B cell (primary cell): ENCODE results near the gene LAMTOR5. TPM values are rescaled to one million over a fixed set of nuclear protein-coding genes. Genes with fewer than 3 reads are reported as not detected.

ENCODE experiments used
- ATAC-seq: fragments of 200-7000 bp; cut with Tn5 transposase; one replicate; pipeline ENCODE4 v1.10.0; 2021; ENCODE audit warnings: low read depth, mild to moderate bottlenecking, moderate number of reproducible peaks, moderate library complexity
- CTCF ChIA-PET: fragments of 350-600 bp; sonication (Branson Sonifier 250); formaldehyde crosslinking; loops from one replicate; lab custom pipeline; 2021; ENCODE audit warnings: antibody characterized with exemption, inconsistent platforms; lab: Charles Lee
- POLR2A ChIA-PET: fragments of 350-600 bp; sonication (Branson Sonifier 250); formaldehyde crosslinking; loops from one replicate; lab custom pipeline; 2021; ENCODE audit warnings: antibody characterized with exemption; lab: Charles Lee
- DNase-seq: peaks from one replicate; pipeline ENCODE4 v3.0.0; 2013
- H2AFZ ChIP-seq: 2 replicates; pipeline ENCODE4 v1.6.1; 2012; ENCODE audit warnings: mild to moderate bottlenecking, low read depth, low read length; ENCODE audit not compliant: insufficient read depth, poor library complexity, severe bottlenecking
- H3K27ac ChIP-seq, 2 donors: 1 replicate in 1 of 2; 2 replicates in 1 of 2; pipeline ENCODE4 v1.5.1; 2012 to 2013; ENCODE audit warnings: low read length in 2 of 2, mild to moderate bottlenecking in 2 of 2, moderate library complexity in 1 of 2
- H3K27me3 ChIP-seq, 4 experiments: fragments of 200-600 bp in 1 of 4; sonication (generic) in 1 of 4; replicated peaks in 1 of 4; 1 replicate in 2 of 4; 2 replicates in 2 of 4; pipeline versions ENCODE4 v1.6.1 to v1.7.0; 2013 to 2016; ENCODE audit warnings: low read length in 3 of 4, mild to moderate bottlenecking in 2 of 4, mixed read lengths in 1 of 4, moderate library complexity in 1 of 4; ENCODE audit not compliant: insufficient read depth in 4 of 4, control insufficient read depth in 3 of 4; ENCODE audit errors: control extremely low read depth in 1 of 4
- H3K36me3 ChIP-seq, 2 experiments: replicated peaks in 1 of 2; 1 replicate in 1 of 2; 2 replicates in 1 of 2; pipeline versions ENCODE4 v1.6.1 to v1.7.1; 2013; ENCODE audit warnings: low read length in 1 of 2; ENCODE audit not compliant: insufficient read depth in 2 of 2, control insufficient read depth in 1 of 2; ENCODE audit errors: control extremely low read depth in 1 of 2, extremely low read depth in 1 of 2
- H3K4me1 ChIP-seq, 2 donors: fragments of 200-600 bp in 1 of 2; sonication (generic) in 1 of 2; 1 replicate in 1 of 2; 2 replicates in 1 of 2; pipeline versions ENCODE4 v1.5.1 to v1.6.1; 2013 to 2017; ENCODE audit warnings: low read length in 2 of 2; ENCODE audit not compliant: control insufficient read depth in 2 of 2, insufficient read depth in 2 of 2
- H3K4me2 ChIP-seq: replicated peaks from 2 replicates; pipeline ENCODE3; 2012; ENCODE audit warnings: mild to moderate bottlenecking, low read depth, low read length; ENCODE audit not compliant: poor library complexity, severe bottlenecking
- H3K4me3 ChIP-seq, 5 experiments: fragments of 200-600 bp in 1 of 5; sonication (generic) in 1 of 5; 1 replicate in 3 of 5; 2 replicates in 2 of 5; pipeline versions ENCODE4 v1.5.1 to v1.7.0; 2011 to 2016; ENCODE audit warnings: low read length in 4 of 5, mild to moderate bottlenecking in 4 of 5, low read depth in 2 of 5, control low read depth in 1 of 5, moderate library complexity in 1 of 5; ENCODE audit not compliant: insufficient read depth in 1 of 5; ENCODE audit errors: control extremely low read depth in 1 of 5, extremely low read depth in 1 of 5
- H3K79me2 ChIP-seq: fragments of 200-600 bp; sonication (generic); one replicate; pipeline ENCODE4 v1.6.0; 2016; ENCODE audit warnings: low read length; ENCODE audit not compliant: control insufficient read depth, insufficient read depth
- H3K9ac ChIP-seq: fragments of 200-600 bp; sonication (generic); 2 replicates; pipeline ENCODE4 v1.6.1; 2017; ENCODE audit warnings: mild to moderate bottlenecking, low read length, moderate library complexity
- H3K9me3 ChIP-seq, 3 donors: one replicate each; pipeline versions ENCODE4 v1.6.1 to v1.7.1; 2013; ENCODE audit warnings: low read length in 2 of 3; ENCODE audit not compliant: control insufficient read depth in 2 of 3, insufficient read depth in 1 of 3; ENCODE audit errors: control extremely low read depth in 1 of 3
- H4K20me1 ChIP-seq: 2 replicates; pipeline ENCODE4 v1.6.0; 2012; ENCODE audit warnings: mild to moderate bottlenecking, low read length; ENCODE audit not compliant: insufficient read depth, control insufficient read depth, poor library complexity, severe bottlenecking
- H3K27ac Mint-ChIP-seq: one replicate; pipeline ENCODE4 v1.8.0; 2021; ENCODE audit warnings: mixed read lengths
- H3K27me3 Mint-ChIP-seq: one replicate; pipeline ENCODE4 v1.8.0; 2021; ENCODE audit warnings: mixed read lengths
- H3K4me1 Mint-ChIP-seq: one replicate; pipeline ENCODE4 v1.8.0; 2021; ENCODE audit warnings: mixed read lengths
- H3K4me3 Mint-ChIP-seq: one replicate; pipeline ENCODE4 v1.8.0; 2021; ENCODE audit warnings: mixed read lengths
- H3K9me3 Mint-ChIP-seq: one replicate; pipeline ENCODE4 v1.8.0; 2022; ENCODE audit warnings: mixed read lengths; ENCODE audit not compliant: insufficient read depth
- EZH2 ChIP-seq: IDR thresholded peaks from 2 replicates; pipeline ENCODE4 v1.6.1; 2012; ENCODE audit warnings: borderline replicate concordance, low read depth, mild to moderate bottlenecking, moderate library complexity, low read length; ENCODE audit not compliant: insufficient read depth, poor library complexity, severe bottlenecking
- WGBS: methylation state at CpG from one replicate; pipeline ENCODE4 v1.1.5; 2013; ENCODE audit warnings: missing lambda C conversion rate; ENCODE audit not compliant: insufficient coverage; 5-methylcytosine and 5-hydroxymethylcytosine counted together
- intact Hi-C: fragments of 100-400 bp; cut with micrococcal nuclease; formaldehyde crosslinking; loops from one replicate; pipeline ENCODE4 v1.10.0; 2022
- polyA plus RNA-seq: library from polyadenylated mRNA; depleted of rRNA; stranded (reverse); fragments of >200 nt; gene quantifications from 2 replicates; pipeline ENCODE4 v1.2.3, GENCODE V29; 2012
- total RNA-seq, 2 donors: library from RNA; stranded (reverse); fragments of 120-200 nt in 1 of 2; gene quantifications; 1 replicate in 1 of 2; 2 replicates in 1 of 2; pipeline versions ENCODE4 v1.2.3 to v1.2.4, GENCODE V29; 2013 to 2022
- TF ChIP-seq, protein P1 (sequence below): fragments of 200-600 bp; IDR thresholded peaks from one replicate; pipeline ENCODE4 v1.8.0; 2022; ENCODE audit warnings: antibody characterized with exemption, mild to moderate bottlenecking

Gene LAMTOR5
- total and polyA plus RNA-seq, 2 donors (not counting 1 experiment from before 2014, with no cell fraction given), result 145 to 253 TPM

DNA sequence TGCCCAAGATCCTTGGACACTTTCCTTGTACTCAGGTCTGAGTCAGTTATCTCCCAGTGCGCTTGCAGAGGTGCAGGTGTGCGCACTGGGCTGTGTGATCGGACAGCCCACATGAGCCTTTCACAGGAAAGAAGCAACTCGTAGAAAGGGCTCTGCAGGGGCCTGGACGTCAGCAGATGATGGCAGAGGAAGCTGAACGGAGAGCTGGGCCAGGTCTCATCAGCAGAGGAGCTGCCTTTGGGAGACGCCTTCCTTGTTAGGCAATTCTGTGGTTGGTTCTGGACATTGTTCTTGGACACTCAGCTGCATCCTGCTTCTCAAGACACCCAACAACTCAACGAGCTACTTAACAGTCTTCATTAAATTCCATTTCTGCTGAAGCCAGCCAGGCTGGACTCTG, 36.0 kb upstream of the LAMTOR5 start:
- POLR2A ChIA-PET, result no interaction called here

DNA sequence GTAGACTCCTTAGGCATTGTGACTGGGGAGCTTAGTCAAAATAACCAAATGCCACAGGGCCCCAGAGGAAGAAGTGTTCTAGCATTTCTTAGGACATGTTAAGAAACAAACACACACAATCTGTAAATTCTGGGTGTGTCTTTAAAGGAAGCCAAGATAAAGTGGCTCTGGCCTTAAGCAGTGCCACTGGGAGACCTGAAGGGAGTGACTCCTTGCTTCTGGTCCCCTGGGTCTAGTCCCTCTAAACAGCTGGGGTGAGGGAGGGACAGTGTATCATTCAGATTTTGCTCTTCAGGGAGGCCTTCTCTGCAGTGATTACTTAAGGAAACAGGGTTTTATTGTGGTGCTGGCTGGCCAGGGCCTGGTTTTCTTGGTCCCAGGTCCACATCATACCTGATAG, 34.4 kb upstream of the LAMTOR5 start:
- POLR2A ChIA-PET, result no interaction called here

More for the DNA sequence above, 36.0 kb upstream of the LAMTOR5 start:
- CTCF ChIA-PET, result interaction anchor here (1.6 kb wide), 2 partner anchors 13 to 17 kb away, joined by 3 to 4 read pairs; no protein-coding TSS in a partner anchor
- no peak overlapping the region for H3K4me3 ChIP-seq
- DNase-seq, result no peak
- H3K36me3 ChIP-seq, result no peaks in the 10 kb centered on the region
- Mint-ChIP-seq H3K9me3 (no peaks in the 10 kb centered on the region), H3K4me3 (no peak overlapping the region), H3K27ac (no peak overlapping the region), H3K4me1 (no peaks in the 10 kb centered on the region), H3K27me3 (peaks cover 27% of the 10 kb centered on the region)
- H3K27ac ChIP-seq, result no peak overlapping the region
- WGBS, result 87% methylated on average over 7 of the region's 8 CpGs
- ATAC-seq, result no peak
- H4K20me1 ChIP-seq, result no peaks in the 10 kb centered on the region
- H3K9me3 ChIP-seq, result no peaks in the 10 kb centered on the region
- TF ChIP-seq EZH2, result no peak
- TF ChIP-seq, protein P1, sequence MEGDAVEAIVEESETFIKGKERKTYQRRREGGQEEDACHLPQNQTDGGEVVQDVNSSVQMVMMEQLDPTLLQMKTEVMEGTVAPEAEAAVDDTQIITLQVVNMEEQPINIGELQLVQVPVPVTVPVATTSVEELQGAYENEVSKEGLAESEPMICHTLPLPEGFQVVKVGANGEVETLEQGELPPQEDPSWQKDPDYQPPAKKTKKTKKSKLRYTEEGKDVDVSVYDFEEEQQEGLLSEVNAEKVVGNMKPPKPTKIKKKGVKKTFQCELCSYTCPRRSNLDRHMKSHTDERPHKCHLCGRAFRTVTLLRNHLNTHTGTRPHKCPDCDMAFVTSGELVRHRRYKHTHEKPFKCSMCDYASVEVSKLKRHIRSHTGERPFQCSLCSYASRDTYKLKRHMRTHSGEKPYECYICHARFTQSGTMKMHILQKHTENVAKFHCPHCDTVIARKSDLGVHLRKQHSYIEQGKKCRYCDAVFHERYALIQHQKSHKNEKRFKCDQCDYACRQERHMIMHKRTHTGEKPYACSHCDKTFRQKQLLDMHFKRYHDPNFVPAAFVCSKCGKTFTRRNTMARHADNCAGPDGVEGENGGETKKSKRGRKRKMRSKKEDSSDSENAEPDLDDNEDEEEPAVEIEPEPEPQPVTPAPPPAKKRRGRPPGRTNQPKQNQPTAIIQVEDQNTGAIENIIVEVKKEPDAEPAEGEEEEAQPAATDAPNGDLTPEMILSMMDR, result no peak
- no peak overlapping the region for H3K9ac ChIP-seq
- no peaks in the 10 kb centered on the region for H3K4me1 ChIP-seq
- intact Hi-C loops, result no loop called here
- H3K27me3 ChIP-seq, result peaks cover 0 to 9% (median 0%) of the 10 kb centered on the region in 4 experiments
- H3K4me2 ChIP-seq, result no peak overlapping the region
- H3K79me2 ChIP-seq, result no peaks in the 10 kb centered on the region
- no peak overlapping the region for H2AFZ ChIP-seq

More for the DNA sequence above, 34.4 kb upstream of the LAMTOR5 start:
- Histone ChIP-seq H2AFZ (no peak overlapping the region), H3K79me2 (no peaks in the 10 kb centered on the region), H3K27ac (no peak overlapping the region), H3K27me3 (peaks cover 0 to 9% (median 2%) of the 10 kb centered on the region in 4 experiments), H3K9ac (no peak overlapping the region), H3K9me3 (no peaks in the 10 kb centered on the region), H3K4me2 (no peak overlapping the region), H3K36me3 (no peaks in the 10 kb centered on the region), H4K20me1 (no peaks in the 10 kb centered on the region), H3K4me1 (no peaks in the 10 kb centered on the region), H3K4me3 (no peak overlapping the region)
- CTCF ChIA-PET, result interaction anchor here (1.1 to 1.5 kb wide), 2 partner anchors 54 to 234 kb away, joined by 3 to 4 read pairs; no protein-coding TSS in a partner anchor
- DNase-seq (no peak), ATAC-seq (no peak)
- Mint-ChIP-seq H3K9me3 (no peaks in the 10 kb centered on the region), H3K4me3 (no peak overlapping the region), H3K27me3 (peaks cover 32% of the 10 kb centered on the region), H3K27ac (no peak overlapping the region), H3K4me1 (no peaks in the 10 kb centered on the region)
- TF ChIP-seq, protein P1, result no peak
- no peak for TF ChIP-seq EZH2
- intact Hi-C loops, result no loop called here
